ENCODE data around the gene EHMT1.

Gene EHMT1

GRCh38 chr9:137811283-137811870, 192.6 kb downstream of the EHMT1 start:
- no peak for DNase-seq

GRCh38 chr9:137812356-137813023, 193.7 kb downstream of the EHMT1 start:
- DNase-seq = no peak

- DNase-seq = no peak
Measured at GRCh38 chr9:137813167-137813566, 194.4 kb downstream of the EHMT1 start.

GRCh38 chr9:137813651-137814415, 195.0 kb downstream of the EHMT1 start:
- DNase-seq = no peak

- no peak for DNase-seq
Measured at GRCh38 chr9:137814436-137814835, 195.6 kb downstream of the EHMT1 start.

- no peak for DNase-seq
Measured at GRCh38 chr9:137814841-137815240, 196.0 kb downstream of the EHMT1 start.

GRCh38 chr9:137815256-137816255, 196.8 kb downstream of the EHMT1 start:
- DNase-seq = no peak

- no peak for DNase-seq
Measured at GRCh38 chr9:137816531-137817235, 197.9 kb downstream of the EHMT1 start.

- DNase-seq = no peak
Measured at GRCh38 chr9:137817236-137818200, 198.7 kb downstream of the EHMT1 start.

- DNase-seq = no peak
Measured at GRCh38 chr9:137818286-137818685, 199.5 kb downstream of the EHMT1 start.

GRCh38 chr9:137820161-137820855, 201.5 kb downstream of the EHMT1 start:
- DNase-seq = no peak

- no peak for DNase-seq
Measured at GRCh38 chr9:137823986-137824771, 205.4 kb downstream of the EHMT1 start.

GRCh38 chr9:137825324-137825989, 206.7 kb downstream of the EHMT1 start:
- DNase-seq = no peak

- DNase-seq = no peak
Measured at GRCh38 chr9:137827908-137828526, 209.2 kb downstream of the EHMT1 start.

GRCh38 chr9:137828527-137829259, 209.9 kb downstream of the EHMT1 start:
- peak; percentile 27 for DNase-seq

- no peak for DNase-seq
Measured at GRCh38 chr9:137829260-137829996, 210.6 kb downstream of the EHMT1 start.
